GM12864 (cell line): ENCODE results near the gene PAX7.

ENCODE experiments used
- DNase-seq: peaks from one replicate; pipeline ENCODE4 v3.0.0-alpha.2; 2011; ENCODE audit warnings: low read depth
- H3K4me3 ChIP-seq: 2 replicates; pipeline ENCODE4 v1.5.1; 2011; ENCODE audit warnings: mild to moderate bottlenecking, low read depth, low read length, control low read depth
- TF ChIP-seq, protein P1 (sequence below): IDR thresholded peaks from 2 replicates; pipeline ENCODE4 v1.5.1; 2011; ENCODE audit warnings: low read depth, mild to moderate bottlenecking, moderate library complexity, low read length, control low read depth, inconsistent platforms; ENCODE audit errors: missing control alignments

PAX7 gene

DNA sequence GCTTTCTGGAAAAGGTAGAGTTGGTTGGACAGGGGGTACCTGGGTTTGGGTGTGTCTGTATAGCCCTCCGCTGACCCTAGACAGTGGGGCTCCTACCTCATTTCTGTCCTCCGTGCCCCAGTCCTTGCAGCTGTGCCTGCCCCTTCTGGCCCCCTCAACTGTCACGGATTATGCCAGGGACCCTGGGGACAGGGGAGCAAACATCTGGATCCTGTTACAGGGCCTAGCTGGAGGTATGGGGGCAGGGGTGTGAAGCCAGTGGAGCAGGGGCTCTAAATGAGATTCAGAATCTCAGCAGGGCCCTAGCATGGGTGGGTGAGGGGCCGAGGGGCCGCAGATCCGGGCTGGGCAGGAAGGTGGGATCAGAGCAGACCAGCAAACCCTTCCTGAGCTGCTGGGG, 147.8 kb downstream of the PAX7 start:
- TF ChIP-seq, protein P1, sequence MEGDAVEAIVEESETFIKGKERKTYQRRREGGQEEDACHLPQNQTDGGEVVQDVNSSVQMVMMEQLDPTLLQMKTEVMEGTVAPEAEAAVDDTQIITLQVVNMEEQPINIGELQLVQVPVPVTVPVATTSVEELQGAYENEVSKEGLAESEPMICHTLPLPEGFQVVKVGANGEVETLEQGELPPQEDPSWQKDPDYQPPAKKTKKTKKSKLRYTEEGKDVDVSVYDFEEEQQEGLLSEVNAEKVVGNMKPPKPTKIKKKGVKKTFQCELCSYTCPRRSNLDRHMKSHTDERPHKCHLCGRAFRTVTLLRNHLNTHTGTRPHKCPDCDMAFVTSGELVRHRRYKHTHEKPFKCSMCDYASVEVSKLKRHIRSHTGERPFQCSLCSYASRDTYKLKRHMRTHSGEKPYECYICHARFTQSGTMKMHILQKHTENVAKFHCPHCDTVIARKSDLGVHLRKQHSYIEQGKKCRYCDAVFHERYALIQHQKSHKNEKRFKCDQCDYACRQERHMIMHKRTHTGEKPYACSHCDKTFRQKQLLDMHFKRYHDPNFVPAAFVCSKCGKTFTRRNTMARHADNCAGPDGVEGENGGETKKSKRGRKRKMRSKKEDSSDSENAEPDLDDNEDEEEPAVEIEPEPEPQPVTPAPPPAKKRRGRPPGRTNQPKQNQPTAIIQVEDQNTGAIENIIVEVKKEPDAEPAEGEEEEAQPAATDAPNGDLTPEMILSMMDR, result no peak
- H3K4me3 ChIP-seq, result no peak overlapping the region
- DNase-seq, result no peak

DNA sequence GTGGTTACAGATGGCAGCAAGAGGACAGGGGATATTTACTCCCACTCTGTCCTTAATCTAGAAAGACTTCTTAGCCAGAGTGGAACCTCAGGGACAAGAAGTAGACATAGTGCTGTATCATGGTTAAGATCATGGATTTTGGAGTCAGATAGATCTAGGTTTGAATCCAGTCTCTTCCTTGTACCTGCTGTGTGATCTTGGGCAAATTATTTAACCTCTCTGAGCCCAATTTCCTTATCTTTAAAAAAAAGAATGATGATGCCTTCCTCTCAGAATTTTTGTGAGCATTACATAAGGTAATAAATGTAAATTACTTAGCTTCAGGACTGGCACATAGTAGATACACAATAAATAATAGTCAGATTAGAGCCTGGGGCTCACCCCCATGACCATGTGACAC, 150.4 kb downstream of the PAX7 start:
- no peak overlapping the region for H3K4me3 ChIP-seq
- no peak for DNase-seq
- TF ChIP-seq, protein P1, result no peak

- H3K4me3 ChIP-seq, result no peak overlapping the region
- TF ChIP-seq, protein P1, result no peak
- no peak for DNase-seq
Observed at GRCh38 chr1:18783705-18784481, 153.2 kb downstream of the PAX7 start.

- TF ChIP-seq, protein P1, result no peak
- H3K4me3 ChIP-seq, result no peak overlapping the region
- DNase-seq, result no peak
Observed at GRCh38 chr1:18784482-18784831, 153.8 kb downstream of the PAX7 start.

GRCh38 chr1:18786149-18786548, 155.5 kb downstream of the PAX7 start:
- no peak overlapping the region for H3K4me3 ChIP-seq
- no peak for DNase-seq
- TF ChIP-seq, protein P1, result no peak

DNA sequence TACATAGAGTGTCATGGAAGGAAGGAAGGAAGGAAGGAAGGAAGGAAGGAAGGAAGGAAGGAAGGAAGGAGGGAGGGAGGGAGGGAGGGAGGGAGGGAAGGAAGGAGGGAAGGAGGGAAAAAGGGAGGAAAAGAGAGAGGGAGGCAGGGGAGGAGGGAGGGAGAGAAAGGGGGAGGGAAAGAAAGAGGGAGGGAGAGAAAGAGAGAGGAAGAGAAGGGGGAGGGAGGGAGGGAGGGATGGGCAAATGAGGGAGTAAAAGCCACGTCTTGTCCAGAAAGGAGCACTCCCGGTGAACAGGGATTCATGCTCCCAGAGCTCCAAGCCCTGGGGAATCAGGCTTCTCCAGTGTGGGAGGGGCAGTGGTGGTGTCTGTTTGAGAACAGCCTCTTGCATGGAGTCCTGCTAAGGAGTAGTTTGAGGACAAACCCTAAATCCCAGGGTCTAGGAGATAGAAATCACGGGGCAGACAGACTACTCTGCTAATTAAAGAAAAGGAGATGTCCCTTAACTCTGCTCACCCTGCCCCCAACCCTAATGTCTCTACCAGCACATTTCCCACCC, 157.3 kb downstream of the PAX7 start:
- H3K4me3 ChIP-seq, result no peak overlapping the region
- TF ChIP-seq, protein P1, result no peak

DNA sequence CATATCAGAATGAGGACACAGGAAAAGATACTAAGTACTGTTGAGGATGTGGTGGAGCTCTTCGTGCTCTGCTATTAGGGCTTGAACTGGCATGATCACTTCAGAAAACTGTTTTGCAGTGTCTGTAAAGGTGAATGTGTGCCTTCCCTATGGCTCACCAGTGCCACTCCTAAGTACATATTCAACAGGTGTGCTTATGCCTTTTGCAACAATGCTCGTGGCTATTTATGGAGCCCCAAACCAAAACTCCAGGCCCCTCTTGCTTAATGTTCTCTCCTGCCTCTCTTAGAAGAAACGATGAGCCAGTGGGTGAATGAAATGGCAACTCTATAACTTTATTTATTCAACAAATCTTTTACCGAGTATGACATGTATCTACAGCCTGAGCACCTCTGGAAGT, 158.6 kb downstream of the PAX7 start:
- no peak for DNase-seq
- no peak overlapping the region for H3K4me3 ChIP-seq
- TF ChIP-seq, protein P1, result no peak

More for the DNA sequence above, 157.3 kb downstream of the PAX7 start:
- DNase-seq, result no peak
